Fibroblast of lung (primary cell): ENCODE measurements around the gene GSE1. TPM values are rescaled to one million over a fixed set of nuclear protein-coding genes. Genes with fewer than 3 reads are reported as not detected.

Source experiments
- DNase-seq, 2 donors: peaks; one replicate each; pipeline versions ENCODE4 v3.0.0 to v3.0.0-alpha.2; 2010; ENCODE audit warnings: low read depth in 2 of 2
- H2AFZ ChIP-seq: 2 replicates; pipeline ENCODE4 v1.5.1; 2012; ENCODE audit warnings: low read length, control low read depth, inconsistent platforms
- H3K27ac ChIP-seq: 2 replicates; pipeline ENCODE4 v1.5.1; 2011; ENCODE audit warnings: low read length, control low read depth; ENCODE audit not compliant: insufficient read depth
- H3K27me3 ChIP-seq: 2 replicates; pipeline ENCODE4 v1.5.1; 2011; ENCODE audit warnings: mild to moderate bottlenecking, low read length; ENCODE audit not compliant: control insufficient read depth, insufficient read depth
- H3K36me3 ChIP-seq: 2 replicates; pipeline ENCODE4 v1.5.1; 2011; ENCODE audit warnings: low read length; ENCODE audit not compliant: control insufficient read depth, insufficient read depth
- H3K4me1 ChIP-seq: 2 replicates; pipeline ENCODE4 v1.5.1; 2011; ENCODE audit warnings: low read length; ENCODE audit not compliant: control insufficient read depth, insufficient read depth; ENCODE audit errors: extremely low read depth
- H3K4me2 ChIP-seq: 2 replicates; pipeline ENCODE4 v1.5.1; 2011; ENCODE audit warnings: low read length, control low read depth; ENCODE audit not compliant: insufficient read depth; ENCODE audit errors: extremely low read depth
- H3K4me3 ChIP-seq, 4 experiments: fragments of 200-600 bp in 1 of 4; sonication (generic) in 1 of 4; replicated peaks in 1 of 4; 2 replicates each; pipeline ENCODE4 v1.5.1; 2011 to 2016; ENCODE audit warnings: low read length in 4 of 4, low read depth in 3 of 4, mild to moderate bottlenecking in 3 of 4, control low read depth in 2 of 4, inconsistent platforms in 1 of 4, mixed read lengths in 1 of 4; ENCODE audit not compliant: insufficient read depth in 1 of 4; ENCODE audit errors: control extremely low read depth in 1 of 4
- H3K79me2 ChIP-seq: 2 replicates; pipeline ENCODE4 v1.5.1; 2012; ENCODE audit warnings: mild to moderate bottlenecking, low read length, inconsistent platforms; ENCODE audit not compliant: control insufficient read depth, insufficient read depth
- H3K9ac ChIP-seq: 2 replicates; pipeline ENCODE4 v1.5.1; 2011; ENCODE audit warnings: mild to moderate bottlenecking, low read length, control low read depth; ENCODE audit not compliant: insufficient read depth
- H3K9me3 ChIP-seq: 2 replicates; pipeline ENCODE4 v1.5.1; 2012; ENCODE audit warnings: low read depth, low read length; ENCODE audit not compliant: control insufficient read depth, insufficient read depth
- H4K20me1 ChIP-seq: 2 replicates; pipeline ENCODE4 v1.5.1; 2011; ENCODE audit warnings: low read length; ENCODE audit not compliant: control insufficient read depth, insufficient read depth; ENCODE audit errors: extremely low read depth
- EZH2 ChIP-seq: IDR thresholded peaks from 2 replicates; pipeline ENCODE4 v1.5.1; 2012; ENCODE audit warnings: low read length, control low read depth, mild to moderate bottlenecking; ENCODE audit errors: missing control alignments
- polyA plus RNA-seq, 2 donors: library from polyadenylated mRNA; depleted of rRNA in 1 of 2; stranded (reverse) in 1 of 2; unstranded in 1 of 2; fragments of >200 nt; gene quantifications; 2 replicates each; pipeline ENCODE4 v1.2.1, GENCODE V29; 2011 to 2012; ENCODE audit warnings: missing spikeins in 1 of 2
- total RNA-seq: library from RNA; depleted of rRNA; stranded (reverse); fragments of >200 nt; gene quantifications from 2 replicates; pipeline ENCODE4 v1.2.1, GENCODE V29; 2014
- TF ChIP-seq, protein P1 (sequence below), 2 donors: IDR thresholded peaks in 1 of 2; conservative IDR thresholded peaks in 1 of 2; 1 replicate in 1 of 2; 2 replicates in 1 of 2; pipeline ENCODE4 v1.5.1; 2011 to 2012; ENCODE audit warnings: low read length in 2 of 2, control low read depth in 1 of 2, inconsistent platforms in 1 of 2, low read depth in 1 of 2, mild to moderate bottlenecking in 1 of 2

GSE1 gene
- total and polyA plus RNA-seq, 2 donors (not counting 1 experiment from before 2014, with no cell fraction given): 11.0 to 35.7 TPM

DNA sequence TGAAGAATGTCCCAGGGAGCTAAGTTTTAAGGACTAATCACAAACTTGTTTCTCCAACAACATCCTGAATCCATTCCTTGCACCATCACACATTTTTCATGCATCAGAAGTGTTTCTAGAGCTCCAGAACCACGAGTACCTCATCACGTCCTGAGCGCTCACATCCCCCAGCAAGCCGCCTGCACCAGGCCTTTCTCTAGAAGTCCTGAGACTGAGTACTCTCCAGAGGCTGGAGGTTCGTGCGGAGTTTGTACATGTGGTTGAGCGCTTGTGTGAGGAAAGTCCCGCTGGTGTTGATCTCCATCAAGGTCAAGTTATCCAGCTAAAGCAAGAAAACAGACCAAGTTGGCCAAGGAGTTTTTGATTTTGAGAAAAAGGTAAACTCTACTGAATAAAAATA is 64.9 kb downstream of the GSE1 start:
- H3K9me3 ChIP-seq: no peaks in the 10 kb centered on the region
- no peaks in the 10 kb centered on the region for H3K27me3 ChIP-seq
- no peak overlapping the region for H3K4me2 ChIP-seq
- H3K4me1 ChIP-seq: peaks cover 10% of the 10 kb centered on the region
- no peak overlapping the region for H3K4me3 ChIP-seq
- TF ChIP-seq, protein P1, sequence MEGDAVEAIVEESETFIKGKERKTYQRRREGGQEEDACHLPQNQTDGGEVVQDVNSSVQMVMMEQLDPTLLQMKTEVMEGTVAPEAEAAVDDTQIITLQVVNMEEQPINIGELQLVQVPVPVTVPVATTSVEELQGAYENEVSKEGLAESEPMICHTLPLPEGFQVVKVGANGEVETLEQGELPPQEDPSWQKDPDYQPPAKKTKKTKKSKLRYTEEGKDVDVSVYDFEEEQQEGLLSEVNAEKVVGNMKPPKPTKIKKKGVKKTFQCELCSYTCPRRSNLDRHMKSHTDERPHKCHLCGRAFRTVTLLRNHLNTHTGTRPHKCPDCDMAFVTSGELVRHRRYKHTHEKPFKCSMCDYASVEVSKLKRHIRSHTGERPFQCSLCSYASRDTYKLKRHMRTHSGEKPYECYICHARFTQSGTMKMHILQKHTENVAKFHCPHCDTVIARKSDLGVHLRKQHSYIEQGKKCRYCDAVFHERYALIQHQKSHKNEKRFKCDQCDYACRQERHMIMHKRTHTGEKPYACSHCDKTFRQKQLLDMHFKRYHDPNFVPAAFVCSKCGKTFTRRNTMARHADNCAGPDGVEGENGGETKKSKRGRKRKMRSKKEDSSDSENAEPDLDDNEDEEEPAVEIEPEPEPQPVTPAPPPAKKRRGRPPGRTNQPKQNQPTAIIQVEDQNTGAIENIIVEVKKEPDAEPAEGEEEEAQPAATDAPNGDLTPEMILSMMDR (conservative IDR thresholded peaks at IDR 0.05 in 1 of 2, IDR thresholded peaks at IDR 0.05 in 1 of 2; ENCODE audit: low read depth in 1 of 2, low read length in 2 of 2): no peak
- TF ChIP-seq EZH2: no peak
- H4K20me1 ChIP-seq: no peaks in the 10 kb centered on the region
- H3K27ac ChIP-seq: no peak overlapping the region
- no peaks in the 10 kb centered on the region for H3K79me2 ChIP-seq
- H2AFZ ChIP-seq: no peak overlapping the region
- H3K36me3 ChIP-seq: peaks cover 6% of the 10 kb centered on the region
- H3K9ac ChIP-seq: no peak overlapping the region
- DNase-seq: no peak

DNA sequence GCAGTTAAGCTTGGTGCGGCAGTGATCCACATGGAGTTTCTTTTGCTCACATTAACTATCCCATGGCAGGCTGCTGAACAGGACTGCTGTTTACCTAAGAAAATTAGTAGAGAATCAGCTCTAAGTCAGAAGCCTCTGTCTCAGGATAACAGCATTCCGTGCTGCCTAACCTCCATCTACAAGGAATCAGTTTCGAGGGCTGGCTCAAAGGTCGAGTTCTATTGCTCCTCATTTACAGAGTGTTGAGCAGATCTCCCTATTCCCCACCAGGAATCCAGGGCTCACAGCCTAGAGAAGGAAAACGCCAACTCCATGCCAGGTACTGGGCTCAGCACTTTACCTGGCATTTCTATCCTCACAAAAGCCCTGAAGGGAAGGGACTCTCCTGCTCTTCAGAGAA is 65.7 kb downstream of the GSE1 start:
- no peak overlapping the region for H2AFZ ChIP-seq
- no peaks in the 10 kb centered on the region for H3K9me3 ChIP-seq
- no peak overlapping the region for H3K4me2 ChIP-seq
- no peaks in the 10 kb centered on the region for H4K20me1 ChIP-seq
- peaks cover 6% of the 10 kb centered on the region for H3K36me3 ChIP-seq
- peaks cover 7% of the 10 kb centered on the region for H3K4me1 ChIP-seq
- TF ChIP-seq EZH2: no peak
- TF ChIP-seq, protein P1 (conservative IDR thresholded peaks at IDR 0.05 in 1 of 2, IDR thresholded peaks at IDR 0.05 in 1 of 2; ENCODE audit: low read depth in 1 of 2, low read length in 2 of 2): no peak
- no peak for DNase-seq
- no peak overlapping the region for H3K4me3 ChIP-seq
- H3K27ac ChIP-seq: no peak overlapping the region
- H3K27me3 ChIP-seq: no peaks in the 10 kb centered on the region
- no peak overlapping the region for H3K9ac ChIP-seq
- no peaks in the 10 kb centered on the region for H3K79me2 ChIP-seq

DNA sequence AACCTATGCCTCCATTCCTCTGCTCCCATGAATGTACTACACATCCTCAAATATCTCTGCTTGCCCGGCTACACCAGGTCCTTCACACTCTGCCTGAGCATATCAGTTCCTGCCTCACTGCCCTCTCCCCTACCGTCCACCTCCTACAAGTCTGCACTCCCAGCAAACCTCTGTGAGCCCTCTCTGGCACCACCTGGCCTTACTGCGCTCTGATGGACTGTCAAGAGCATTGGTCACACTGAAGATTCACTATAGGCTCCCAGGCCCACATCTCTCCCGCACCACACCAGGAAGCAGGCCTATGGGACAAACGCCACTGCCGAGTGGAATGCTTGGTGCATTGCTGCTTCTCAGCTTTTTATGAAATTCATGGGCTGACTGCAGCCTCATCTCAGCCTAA is 66.7 kb downstream of the GSE1 start:
- no peaks in the 10 kb centered on the region for H3K4me1 ChIP-seq
- H3K27me3 ChIP-seq: no peaks in the 10 kb centered on the region
- no peak overlapping the region for H3K4me2 ChIP-seq
- H3K79me2 ChIP-seq: no peaks in the 10 kb centered on the region
- H3K9ac ChIP-seq: no peak overlapping the region
- no peak overlapping the region for H3K27ac ChIP-seq
- no peak overlapping the region for H3K4me3 ChIP-seq
- no peak for TF ChIP-seq EZH2
- TF ChIP-seq, protein P1 (conservative IDR thresholded peaks at IDR 0.05 in 1 of 2, IDR thresholded peaks at IDR 0.05 in 1 of 2; ENCODE audit: low read depth in 1 of 2, low read length in 2 of 2): no peak
- no peaks in the 10 kb centered on the region for H4K20me1 ChIP-seq
- H3K9me3 ChIP-seq: no peaks in the 10 kb centered on the region
- no peak for DNase-seq
- no peak overlapping the region for H2AFZ ChIP-seq
- H3K36me3 ChIP-seq: peaks cover 6% of the 10 kb centered on the region
